Endothelial cell of umbilical vein (primary cell): ENCODE measurements around the gene TTC21B. TPM values are rescaled to one million over a fixed set of nuclear protein-coding genes. Genes with fewer than 3 reads are reported as not detected.

ENCODE experiments used
- BruUV-seq: library from RNA; stranded (reverse); fragments of 400-500 nt; replicated peaks from 2 replicates; lab custom pipeline; 2021; lab: Mats Ljungman, UMichigan
- CTCF ChIA-PET: fragments of 300-600, 350-600 bp; sonication (Branson Sonifier 250); formaldehyde crosslinking; loops from one replicate; lab custom pipeline; 2021; ENCODE audit warnings: antibody characterized with exemption, inconsistent platforms; lab: Charles Lee
- POLR2A ChIA-PET: fragments of 300-600, 350-600 bp; sonication (Branson Sonifier 250); formaldehyde crosslinking; loops from one replicate; lab custom pipeline; 2021; ENCODE audit warnings: antibody characterized with exemption, inconsistent platforms; lab: Charles Lee
- DNase-seq: peaks from one replicate; pipeline ENCODE4 v3.0.0-alpha.2; 2011; ENCODE audit warnings: low read depth, low spot score
- FAIRE-seq: peaks from 2 replicates; lab custom pipeline; 2011; peaks lifted over from hg19 to GRCh38; lab: Jason Lieb, UNC
- H2AFZ ChIP-seq: 2 replicates; pipeline ENCODE4 v1.6.0; 2012; ENCODE audit warnings: low read depth, low read length, control low read depth, inconsistent platforms
- H3K27ac ChIP-seq: 2 replicates; pipeline ENCODE4 v1.5.1; 2011; ENCODE audit warnings: low read depth, mild to moderate bottlenecking, control low read depth, low read length, moderate library complexity; ENCODE audit not compliant: insufficient read depth
- H3K27me3 ChIP-seq, 2 experiments: 2 replicates each; pipeline versions ENCODE4 v1.6.0 to v1.6.1; 2011; ENCODE audit warnings: low read length in 2 of 2, mixed read lengths in 1 of 2; ENCODE audit not compliant: control insufficient read depth in 2 of 2, insufficient read depth in 2 of 2
- H3K36me3 ChIP-seq, 2 experiments: 2 replicates in 1 of 2; 3 replicates in 1 of 2; pipeline ENCODE4 v1.5.1; 2011; ENCODE audit warnings: low read length in 2 of 2, mild to moderate bottlenecking in 1 of 2, moderate library complexity in 1 of 2; ENCODE audit not compliant: control insufficient read depth in 2 of 2, insufficient read depth in 2 of 2; ENCODE audit errors: extremely low read depth in 1 of 2
- H3K4me1 ChIP-seq: 3 replicates; pipeline ENCODE4 v1.5.1; 2011; ENCODE audit warnings: mild to moderate bottlenecking, low read length; ENCODE audit not compliant: control insufficient read depth, insufficient read depth; ENCODE audit errors: extremely low read depth
- H3K4me2 ChIP-seq: 2 replicates; pipeline ENCODE4 v1.6.1; 2011; ENCODE audit warnings: low read length, control low read depth, mixed read lengths; ENCODE audit not compliant: insufficient read depth
- H3K4me3 ChIP-seq, 3 experiments: fragments of 200-600 bp in 1 of 3; sonication (generic), shearing (Covaris generic) in 1 of 3; replicated peaks in 1 of 3; 2 replicates each; pipeline ENCODE4 v1.5.1; 2011 to 2016; ENCODE audit warnings: control low read depth in 3 of 3, low read length in 3 of 3, mild to moderate bottlenecking in 2 of 3, inconsistent platforms in 1 of 3, low read depth in 1 of 3, moderate library complexity in 1 of 3; ENCODE audit not compliant: insufficient read depth in 1 of 3
- H3K79me2 ChIP-seq: 2 replicates; pipeline ENCODE4 v1.6.0; 2012; ENCODE audit warnings: low read length, inconsistent platforms; ENCODE audit not compliant: control insufficient read depth, insufficient read depth
- H3K9ac ChIP-seq: replicated peaks from 2 replicates; pipeline ENCODE3; 2011; ENCODE audit warnings: low read length, control low read depth; ENCODE audit not compliant: insufficient read depth; ENCODE audit errors: extremely low read depth
- H3K9me1 ChIP-seq: replicated peaks from 3 replicates; pipeline ENCODE4 v1.6.0; 2011; ENCODE audit warnings: mild to moderate bottlenecking, low read length; ENCODE audit not compliant: control insufficient read depth, insufficient read depth; ENCODE audit errors: extremely low read depth
- H3K9me3 ChIP-seq: replicated peaks from 2 replicates; pipeline ENCODE4 v1.5.1; 2012; ENCODE audit warnings: low read length, inconsistent platforms; ENCODE audit not compliant: control insufficient read depth, insufficient read depth
- H4K20me1 ChIP-seq: replicated peaks from 2 replicates; pipeline ENCODE3; 2011; ENCODE audit warnings: mild to moderate bottlenecking, low read length; ENCODE audit not compliant: control insufficient read depth, insufficient read depth; ENCODE audit errors: extremely low read depth
- EZH2 ChIP-seq: IDR thresholded peaks from 2 replicates; pipeline ENCODE4 v1.6.1; 2012; ENCODE audit warnings: borderline replicate concordance, low read depth, mild to moderate bottlenecking, moderate library complexity, low read length, inconsistent platforms; ENCODE audit not compliant: severe bottlenecking
- FOS ChIP-seq: IDR thresholded peaks from 2 replicates; pipeline ENCODE4 v1.6.1; 2011; ENCODE audit warnings: mild to moderate bottlenecking, low read length, moderate library complexity, borderline replicate concordance; ENCODE audit not compliant: insufficient read depth
- GATA2 ChIP-seq: IDR thresholded peaks from 2 replicates; pipeline ENCODE4 v1.7.0; 2011; ENCODE audit warnings: low read depth, mild to moderate bottlenecking, moderate library complexity, mixed read lengths, low read length; ENCODE audit not compliant: insufficient read length, insufficient read depth
- JUN ChIP-seq: IDR thresholded peaks from 2 replicates; pipeline ENCODE4 v1.6.1; 2011; ENCODE audit warnings: borderline replicate concordance, low read depth; ENCODE audit not compliant: insufficient read length, insufficient read depth
- MYC ChIP-seq: IDR thresholded peaks from one replicate; pipeline ENCODE4 v1.6.1; 2011; ENCODE audit warnings: mild to moderate bottlenecking, low read depth, low read length
- POLR2A ChIP-seq: IDR thresholded peaks from 2 replicates; pipeline ENCODE4 v1.6.1; 2012; ENCODE audit warnings: low read depth, mild to moderate bottlenecking, control low read depth, low read length
- POLR2AphosphoS5 ChIP-seq: IDR thresholded peaks from 2 replicates; pipeline ENCODE4 v1.6.1; 2012; ENCODE audit warnings: low read depth, mild to moderate bottlenecking, control low read depth, low read length, moderate library complexity; ENCODE audit not compliant: insufficient read depth
- dilution Hi-C: fragments of 300-500 bp; cut with MboI; formaldehyde crosslinking; loops from one replicate; pipeline ENCODE4 v1.15.0; 2019; ENCODE audit warnings: low sequenced_read_pairs; ENCODE audit not compliant: extremely low pct_ligation_motif_present
- intact Hi-C: fragments of 100-400 bp; cut with micrococcal nuclease; formaldehyde crosslinking; loops from one replicate; pipeline ENCODE4 v1.10.0; 2022
- polyA plus RNA-seq, 4 experiments: library from polyadenylated mRNA; depleted of rRNA in 3 of 4; stranded (reverse) in 3 of 4; unstranded in 1 of 4; fragments of >200 nt; gene quantifications; 2 replicates each; pipeline versions ENCODE4 v1.2.1 to v1.2.3, GENCODE V29; 2011 to 2012; ENCODE audit warnings: missing spikeins in 1 of 4
- total RNA-seq: library from RNA; stranded (reverse); gene quantifications from 2 replicates; pipeline ENCODE4 v1.2.3, GENCODE V29; 2021
- TF ChIP-seq, protein P1 (sequence below), 2 donors: IDR thresholded peaks; 1 replicate in 1 of 2; 2 replicates in 1 of 2; pipeline ENCODE4 v1.5.1; 2011; ENCODE audit warnings: low read length in 2 of 2, mild to moderate bottlenecking in 2 of 2, moderate library complexity in 2 of 2, control low read depth in 1 of 2, inconsistent platforms in 1 of 2, low read depth in 1 of 2; ENCODE audit not compliant: insufficient read depth in 1 of 2; ENCODE audit errors: extremely low read depth in 1 of 2
- TF ChIP-seq, protein P2 (sequence below): IDR thresholded peaks from 2 replicates; pipeline ENCODE4 v1.6.1; 2011; ENCODE audit not compliant: insufficient read depth, insufficient read length

The TTC21B gene
- total and polyA plus RNA-seq, 2 donors (not counting 3 experiments of a cell fraction or from before 2014, with no cell fraction given) = 8.0 to 21.9 TPM

DNA sequence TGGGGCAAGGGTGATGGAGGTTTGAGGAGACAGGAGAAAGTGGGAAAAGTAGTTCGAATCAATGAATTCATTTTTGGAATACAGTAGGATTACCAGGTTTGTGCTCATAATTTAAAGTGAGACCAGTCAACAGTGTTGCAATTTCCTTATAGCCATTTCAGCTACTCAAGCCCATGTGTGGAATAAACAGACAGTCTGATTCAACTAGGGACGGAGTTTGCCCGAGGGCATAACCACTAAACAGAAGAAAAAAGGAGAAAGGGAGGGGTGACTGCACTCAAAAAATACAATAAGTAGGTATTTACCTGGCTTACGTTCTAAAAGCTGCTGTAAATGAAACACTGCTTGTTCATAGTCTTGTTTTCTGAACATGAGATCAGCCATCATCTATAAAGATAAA is 55.2 kb downstream of the TTC21B start:
- DNase-seq (no peak), FAIRE-seq (no peak)
- Histone ChIP-seq H3K4me3 (no peak overlapping the region), H3K4me1 (peaks cover 3% of the 10 kb centered on the region), H3K9ac (no peak overlapping the region), H4K20me1 (no peaks in the 10 kb centered on the region), H3K79me2 (no peaks in the 10 kb centered on the region), H3K36me3 (peaks cover 11 to 25% of the 10 kb centered on the region in 2 experiments), H3K4me2 (no peak overlapping the region), H2AFZ (no peak overlapping the region), H3K27me3 (no peaks in the 10 kb centered on the region), H3K9me1 (no peaks in the 10 kb centered on the region), H3K27ac (no peak overlapping the region), H3K9me3 (no peaks in the 10 kb centered on the region)
- ChIA-PET CTCF (interaction anchor here (1.5 kb wide), 1 partner anchor 24 kb away, joined by 5 read pairs; no protein-coding TSS in a partner anchor), POLR2A (no interaction called here)
- dilution Hi-C loops (no loop called here), intact Hi-C loops (no loop called here)
- no TSS peak for BruUV-seq
- TF ChIP-seq, protein P1, sequence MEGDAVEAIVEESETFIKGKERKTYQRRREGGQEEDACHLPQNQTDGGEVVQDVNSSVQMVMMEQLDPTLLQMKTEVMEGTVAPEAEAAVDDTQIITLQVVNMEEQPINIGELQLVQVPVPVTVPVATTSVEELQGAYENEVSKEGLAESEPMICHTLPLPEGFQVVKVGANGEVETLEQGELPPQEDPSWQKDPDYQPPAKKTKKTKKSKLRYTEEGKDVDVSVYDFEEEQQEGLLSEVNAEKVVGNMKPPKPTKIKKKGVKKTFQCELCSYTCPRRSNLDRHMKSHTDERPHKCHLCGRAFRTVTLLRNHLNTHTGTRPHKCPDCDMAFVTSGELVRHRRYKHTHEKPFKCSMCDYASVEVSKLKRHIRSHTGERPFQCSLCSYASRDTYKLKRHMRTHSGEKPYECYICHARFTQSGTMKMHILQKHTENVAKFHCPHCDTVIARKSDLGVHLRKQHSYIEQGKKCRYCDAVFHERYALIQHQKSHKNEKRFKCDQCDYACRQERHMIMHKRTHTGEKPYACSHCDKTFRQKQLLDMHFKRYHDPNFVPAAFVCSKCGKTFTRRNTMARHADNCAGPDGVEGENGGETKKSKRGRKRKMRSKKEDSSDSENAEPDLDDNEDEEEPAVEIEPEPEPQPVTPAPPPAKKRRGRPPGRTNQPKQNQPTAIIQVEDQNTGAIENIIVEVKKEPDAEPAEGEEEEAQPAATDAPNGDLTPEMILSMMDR (IDR thresholded peaks at IDR 0.05; ENCODE audit: extremely low read depth in 1 of 2, insufficient read depth in 1 of 2, low read depth in 1 of 2, low read length in 2 of 2) = no peak
- TF ChIP-seq JUN (no peak), MYC (no peak), EZH2 (no peak), POLR2A (no peak), FOS (no peak), GATA2 (no peak), POLR2AphosphoS5 (no peak)
- TF ChIP-seq, protein P2, sequence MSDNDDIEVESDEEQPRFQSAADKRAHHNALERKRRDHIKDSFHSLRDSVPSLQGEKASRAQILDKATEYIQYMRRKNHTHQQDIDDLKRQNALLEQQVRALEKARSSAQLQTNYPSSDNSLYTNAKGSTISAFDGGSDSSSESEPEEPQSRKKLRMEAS = no peak
